Measurements from ENCODE around the gene USP46. TPM values are rescaled to one million over a fixed set of nuclear protein-coding genes. Genes with fewer than 3 reads are reported as not detected.

The USP46 gene
- total and polyA plus RNA-seq, 2 of the 8 experiments (the other 6 are each of a cell fraction or from before 2014, with no cell fraction given) = 10.6 to 62.4 TPM

DNA sequence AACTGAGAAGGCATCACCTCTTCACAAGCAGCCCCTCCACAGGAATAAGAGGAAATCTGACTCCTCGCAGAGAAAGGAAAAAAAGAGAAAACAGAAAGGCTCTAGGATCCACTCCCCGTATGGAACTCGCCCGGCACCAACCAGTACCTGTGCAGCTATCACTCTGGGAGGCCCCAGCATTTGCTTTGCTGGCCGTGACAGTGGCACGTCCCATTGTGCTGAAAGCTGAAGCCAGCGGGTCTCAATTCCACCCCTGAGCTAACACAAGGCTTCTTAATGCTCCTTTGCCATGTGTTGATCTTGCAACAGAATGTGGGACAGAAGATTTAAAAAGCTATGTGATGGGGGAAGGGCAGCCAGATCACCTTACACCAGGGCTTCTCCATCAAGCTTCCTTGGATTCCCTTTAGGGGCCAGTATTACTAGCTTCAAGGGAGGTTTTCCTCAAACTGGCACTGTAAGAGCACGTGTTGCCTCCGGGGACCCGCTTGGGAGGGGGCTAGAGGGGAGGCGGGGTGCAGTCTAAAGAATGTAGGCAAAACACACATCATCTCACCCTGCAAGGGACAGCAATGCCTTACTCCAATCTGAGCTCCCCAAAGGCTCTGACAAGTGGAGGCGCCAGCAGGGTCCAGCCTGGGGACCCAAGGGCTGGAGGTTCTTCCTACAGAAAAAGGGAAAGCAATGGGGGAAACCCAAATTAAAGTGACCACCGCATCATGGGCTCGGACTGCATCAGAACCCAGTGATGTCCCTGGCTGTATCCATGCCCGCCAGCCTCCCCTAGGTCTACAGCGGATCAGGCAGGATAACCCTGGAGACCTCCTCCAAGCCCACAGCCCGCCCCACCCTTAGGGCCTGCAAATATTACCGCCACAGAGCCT, 1.2 kb downstream of the USP46 start (continued):
- TF ChIP-seq YY1 (IDR thresholded peaks at IDR 0.05; ENCODE audit: low read depth, low read length) = no peak
- TF ChIP-seq SIRT6 (IDR thresholded peaks at IDR 0.05; ENCODE audit: low read length) = no peak
- TF ChIP-seq TAF7 (optimal IDR thresholded peaks at IDR 0.05; ENCODE audit: borderline replicate concordance, low read depth, low read length) = no peak
- no peak for TF ChIP-seq KDM5A (IDR thresholded peaks at IDR 0.05; ENCODE audit: low read length)
- TF ChIP-seq POLR2A (IDR thresholded peaks at IDR 0.05; ENCODE audit: control extremely low read depth in 1 of 2, low read depth in 2 of 2, low read length in 2 of 2) = peak in 1 of 2 experiments; percentile 41; a peak in 1 of 3 replicates
- no peak for TF ChIP-seq BACH1 (IDR thresholded peaks at IDR 0.05; ENCODE audit: low read length)
- TF ChIP-seq SP1 (IDR thresholded peaks at IDR 0.05; ENCODE audit: low read depth, low read length) = peak; percentile 75
- no peak for TF ChIP-seq GTF2F1 (IDR thresholded peaks at IDR 0.05; ENCODE audit: borderline replicate concordance, low read depth, low read length)
- TF ChIP-seq KDM1A (IDR thresholded peaks at IDR 0.05; ENCODE audit: borderline replicate concordance, low read length) = no peak
- TF ChIP-seq HDAC6 (IDR thresholded peaks at IDR 0.05; ENCODE audit: low read depth, low read length) = no peak
- 0 out of 2 replicates have a peak, but pooled peaks have one; percentile 16 for TF ChIP-seq TAF1 (IDR thresholded peaks at IDR 0.05; ENCODE audit: low read depth, low read length)
- no peak for TF ChIP-seq POLR2AphosphoS5 (IDR thresholded peaks at IDR 0.05; ENCODE audit: low read depth, low read length)
